NCI-H1694 treated with DMSO at 0.1 percent for 48 hours (cell line): ENCODE data around the gene SLC44A3.
A peak's percentile ranks its signal among the peaks of the same experiment; 100 is the strongest.
"Not testable (repeated sequence)": the region's sequence is repeated elsewhere in the genome, so short reads cannot be mapped to it uniquely, and the experiment has no call there.

Experiments
- DNase-seq: peaks from one replicate; lab custom pipeline; 2025; lab: John Stamatoyannopoulos, UW

SLC44A3 gene

GRCh38 chr1:94840381-94840780, 20.2 kb downstream of the SLC44A3 start:
- DNase-seq = not testable (repeated sequence)

GRCh38 chr1:94840808-94841207, 20.7 kb downstream of the SLC44A3 start:
- no peak for DNase-seq

- no peak for DNase-seq
Measured at GRCh38 chr1:94843430-94843829, 23.3 kb downstream of the SLC44A3 start.

- no peak for DNase-seq
Measured at GRCh38 chr1:94843846-94844245, 23.7 kb downstream of the SLC44A3 start.

GRCh38 chr1:94846308-94846707, 26.2 kb downstream of the SLC44A3 start:
- no peak for DNase-seq

GRCh38 chr1:94851571-94851970, 31.4 kb downstream of the SLC44A3 start:
- no peak for DNase-seq

GRCh38 chr1:94852788-94853187, 32.6 kb downstream of the SLC44A3 start:
- DNase-seq = no peak

GRCh38 chr1:94854458-94855306, 34.5 kb downstream of the SLC44A3 start:
- DNase-seq = peak; percentile 93

GRCh38 chr1:94855307-94855700, 35.1 kb downstream of the SLC44A3 start:
- no peak for DNase-seq

GRCh38 chr1:94856004-94856403, 35.8 kb downstream of the SLC44A3 start:
- DNase-seq = no peak

GRCh38 chr1:94856868-94857267, 36.7 kb downstream of the SLC44A3 start:
- DNase-seq = no peak

- no peak for DNase-seq
Measured at GRCh38 chr1:94858276-94858675, 38.1 kb downstream of the SLC44A3 start.

- DNase-seq = no peak
Measured at GRCh38 chr1:94859174-94859573, 39.0 kb downstream of the SLC44A3 start.

GRCh38 chr1:94862718-94863117, 42.6 kb downstream of the SLC44A3 start:
- no peak for DNase-seq

- DNase-seq = no peak
Measured at GRCh38 chr1:94863297-94863911, 43.2 kb downstream of the SLC44A3 start.

- no peak for DNase-seq
Measured at GRCh38 chr1:94863919-94864318, 43.8 kb downstream of the SLC44A3 start.

GRCh38 chr1:94864821-94865220, 44.7 kb downstream of the SLC44A3 start:
- DNase-seq = no peak

- DNase-seq = no peak
Measured at GRCh38 chr1:94865360-94865759, 45.2 kb downstream of the SLC44A3 start.

- no peak for DNase-seq
Measured at GRCh38 chr1:94866164-94866807, 46.1 kb downstream of the SLC44A3 start.

GRCh38 chr1:94871031-94871430, 50.9 kb downstream of the SLC44A3 start:
- DNase-seq = no peak

- DNase-seq = no peak
Measured at GRCh38 chr1:94872771-94873495, 52.8 kb downstream of the SLC44A3 start.
